HS-27A (cell line): ENCODE results near the gene POLR3GL.

Experiments used
- DNase-seq: peaks from one replicate; pipeline ENCODE4 v3.0.0-alpha.2; 2012; ENCODE audit warnings: low read depth, missing footprints

POLR3GL gene

DNA sequence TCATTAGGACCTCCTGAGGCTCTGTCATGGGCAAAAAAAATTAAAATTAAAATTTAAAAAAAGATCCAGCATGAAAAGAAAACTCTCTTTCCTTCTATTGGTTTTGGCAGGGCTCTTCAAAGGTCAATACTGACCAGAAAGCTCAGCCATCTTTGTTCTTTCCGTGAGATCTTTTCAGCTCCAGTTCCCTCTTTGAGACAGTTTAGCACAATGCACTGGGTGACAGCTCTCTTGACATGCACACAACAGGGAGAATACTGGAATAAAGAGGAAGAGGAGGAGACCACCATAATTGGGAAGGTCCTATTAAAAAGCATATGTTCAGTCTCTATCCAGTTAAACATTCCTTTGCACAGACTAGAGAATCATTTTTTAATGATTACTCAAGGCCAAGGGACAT is 13.0 kb upstream of the POLR3GL start:
- no peak for DNase-seq

DNA sequence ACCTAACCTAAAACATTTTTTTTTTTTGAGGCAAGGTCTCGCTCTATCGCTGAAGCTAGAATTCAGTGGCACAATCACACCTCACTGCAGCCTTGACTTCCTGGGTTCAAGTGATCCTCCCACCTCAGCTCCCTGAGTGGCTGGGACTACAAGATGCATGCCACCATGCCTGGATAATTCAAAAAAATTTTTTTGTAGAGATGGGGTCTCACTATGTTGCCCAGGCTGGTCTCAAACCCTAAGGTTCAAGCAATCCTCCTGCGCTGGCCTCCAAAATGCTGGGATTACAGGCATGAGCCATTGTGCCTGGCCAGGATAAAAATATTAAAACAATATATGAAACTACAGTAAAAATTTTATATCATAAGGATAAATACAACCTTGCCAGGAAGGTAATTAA is 11.6 kb upstream of the POLR3GL start:
- no peak for DNase-seq

DNA sequence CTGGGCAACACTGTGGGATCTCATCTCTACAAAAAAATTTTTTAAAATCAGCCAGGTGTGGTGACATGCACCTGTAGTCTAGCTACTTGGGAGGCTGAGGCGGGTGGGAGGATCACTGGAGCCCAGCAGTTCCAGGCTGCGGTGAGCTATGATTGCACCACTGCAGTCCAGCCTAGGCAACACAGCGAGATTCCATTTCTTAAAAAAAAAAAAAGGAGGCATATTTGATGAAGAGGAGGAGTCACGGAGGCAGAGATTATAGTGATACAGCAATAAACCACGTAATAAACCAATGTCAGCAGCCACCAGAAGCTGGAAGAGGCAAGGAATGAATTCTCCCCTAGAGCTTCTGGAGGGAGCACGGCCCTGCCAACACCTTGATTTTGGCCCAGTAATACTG is 10.6 kb upstream of the POLR3GL start:
- DNase-seq: no peak

DNA sequence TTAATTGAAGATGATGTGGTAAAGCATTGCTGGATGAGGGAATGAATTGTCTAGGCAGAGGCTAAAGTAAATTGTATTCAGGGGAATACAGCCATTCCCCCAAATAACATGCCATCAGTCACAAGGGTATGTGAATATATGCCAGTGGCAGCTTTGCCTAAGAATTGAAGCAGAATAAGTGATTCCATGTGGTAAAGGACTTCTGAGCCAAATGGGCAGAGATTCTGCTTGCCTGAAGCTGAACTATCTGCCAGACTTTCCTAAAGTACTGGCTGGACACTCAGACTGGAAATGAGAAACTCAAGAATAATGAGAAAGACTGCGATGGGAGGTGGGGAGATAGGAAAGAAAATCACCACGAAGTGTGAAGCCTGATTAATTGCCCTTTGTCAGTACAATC is 9.1 kb upstream of the POLR3GL start:
- DNase-seq: no peak

DNA sequence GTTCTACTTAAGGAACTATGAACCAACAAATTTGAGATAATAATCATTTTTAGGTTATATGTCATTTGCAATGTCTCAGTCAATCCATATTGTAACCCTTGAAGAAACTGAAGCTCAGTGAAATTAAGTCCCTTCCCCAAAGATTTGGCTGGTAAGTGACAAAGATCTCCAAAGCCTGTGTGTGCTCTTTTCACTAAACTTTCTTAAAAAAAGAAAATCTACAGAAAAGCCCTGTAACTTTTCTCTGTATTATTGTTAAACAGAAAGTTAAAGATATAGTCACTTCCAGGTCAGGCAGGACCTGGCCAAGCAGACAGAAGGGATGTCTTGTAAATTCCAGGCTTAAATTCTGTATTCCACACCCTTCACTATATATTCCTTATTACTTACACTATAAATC is 8.1 kb upstream of the POLR3GL start:
- no peak for DNase-seq

- DNase-seq: no peak
Observed at GRCh38 chr1:145956781-145957442, 7.6 kb upstream of the POLR3GL start.

- DNase-seq: peak; percentile 93
Observed at GRCh38 chr1:145957443-145958319, 6.8 kb upstream of the POLR3GL start, which contains the start of gene LIX1L. LIX1L (minus strand) TSS chr1:145958017; CDS start chr1:145957927, 90 bp downstream.

GRCh38 chr1:145958734-145959133 is 5.8 kb upstream of the POLR3GL start:
- DNase-seq: no peak

DNA sequence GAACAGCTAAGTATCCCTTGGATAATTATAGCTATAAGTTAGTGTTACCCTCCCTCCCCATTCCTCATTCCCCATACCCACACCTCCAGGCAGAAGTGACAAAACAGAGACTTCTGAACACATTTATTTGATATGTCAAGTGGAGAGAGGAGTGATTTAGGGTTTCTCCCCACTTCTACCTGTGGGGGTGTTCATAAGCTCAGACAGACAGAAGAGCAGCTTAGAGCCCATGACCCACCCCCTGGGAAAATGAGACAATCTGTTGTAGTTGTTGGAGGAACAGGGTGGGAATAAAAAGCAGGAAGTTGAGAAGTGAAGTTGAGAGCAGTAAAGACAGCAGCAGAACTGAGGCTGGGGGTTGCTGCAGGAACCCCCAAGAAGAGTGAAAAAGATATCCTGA is 5.2 kb upstream of the POLR3GL start:
- DNase-seq: no peak

DNA sequence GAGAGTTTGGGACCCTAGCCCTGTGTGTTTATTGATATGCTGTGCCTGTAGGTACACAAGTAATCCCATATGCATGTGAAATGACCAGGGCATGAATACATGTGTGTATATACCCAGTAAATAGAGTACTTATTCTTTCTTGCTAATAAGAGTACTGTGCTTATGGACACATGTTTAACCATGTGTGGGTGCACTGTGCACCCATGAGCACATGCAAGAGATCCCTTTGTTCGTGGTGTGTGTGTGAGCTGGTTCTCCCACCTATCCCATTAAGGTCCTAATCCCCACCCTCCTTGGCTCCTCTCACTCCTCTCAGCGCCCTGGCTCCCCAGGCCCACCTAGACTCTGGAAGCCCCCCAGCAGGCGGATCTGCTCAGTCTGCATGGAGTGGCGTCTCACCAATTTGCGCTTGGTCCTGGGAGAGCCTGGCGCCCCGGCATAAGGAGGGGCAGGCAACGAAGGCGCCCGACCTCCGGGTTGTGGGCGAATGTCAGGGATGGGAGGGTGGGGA is 4.5 kb upstream of the POLR3GL start:
- DNase-seq: no peak

GRCh38 chr1:145960468-145961108 is 3.9 kb upstream of the POLR3GL start:
- DNase-seq: no peak

DNA sequence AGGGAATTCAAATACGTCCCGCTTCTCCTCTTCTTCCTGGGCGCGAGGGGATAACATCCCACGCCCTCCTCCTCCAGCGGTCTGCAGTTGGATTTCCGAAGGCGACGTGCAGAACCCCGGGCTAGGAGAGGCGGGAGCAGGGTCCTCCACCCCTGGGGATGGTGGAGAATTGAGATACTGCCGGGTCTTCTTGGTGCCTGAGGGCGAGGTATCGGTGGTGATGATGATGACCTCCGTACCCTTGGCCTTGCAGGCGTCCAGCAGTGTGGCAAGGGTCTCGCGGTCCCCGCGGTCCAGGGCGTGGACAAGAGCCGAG is 3.4 kb upstream of the POLR3GL start:
- no peak for DNase-seq

- DNase-seq: no peak
Observed at GRCh38 chr1:145961425-145962156, 2.9 kb upstream of the POLR3GL start.

DNA sequence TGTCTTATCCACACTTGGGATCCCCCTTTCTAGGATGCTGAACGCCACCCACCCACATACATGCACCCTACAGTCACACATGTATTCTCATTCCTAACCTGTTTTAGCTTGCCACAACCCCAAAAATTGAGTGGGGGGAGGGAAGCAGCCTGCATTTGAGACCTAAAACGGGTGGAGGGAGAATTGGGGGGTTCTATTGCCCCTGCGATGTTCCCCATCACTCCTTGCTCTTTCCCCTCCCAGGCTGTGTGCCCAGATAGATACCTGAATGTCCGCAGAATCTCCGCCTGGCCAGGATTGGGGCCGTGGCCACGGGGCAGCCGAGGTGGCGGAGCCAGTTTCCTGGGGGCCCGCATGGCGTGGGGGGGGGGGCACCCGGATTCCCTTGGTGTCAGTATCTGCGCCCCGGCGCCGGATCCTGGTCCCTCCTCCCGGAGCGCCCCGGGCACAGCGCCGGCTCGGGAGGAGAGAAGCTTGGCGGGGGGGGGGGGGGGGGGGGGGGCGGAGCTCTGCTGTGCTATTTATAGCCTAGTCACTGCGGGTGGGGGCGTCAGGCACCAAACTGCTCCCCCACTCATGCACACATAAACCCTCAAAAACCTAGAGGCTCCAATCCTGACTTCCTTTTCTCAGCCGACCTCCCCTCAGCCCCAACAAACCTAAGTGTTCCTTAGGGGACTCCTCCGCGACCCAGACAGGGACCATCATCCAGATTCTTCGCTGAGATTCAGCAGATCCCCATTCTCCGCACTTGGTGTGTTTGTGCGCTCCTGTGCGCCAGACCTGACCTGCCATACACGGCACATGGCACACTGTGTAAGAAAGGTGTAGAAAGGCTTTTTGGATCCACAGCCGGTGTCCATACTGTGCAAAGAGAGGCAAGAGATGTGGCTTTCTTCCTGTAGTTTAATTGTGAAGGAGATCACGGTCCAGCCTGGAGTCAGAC is 2.1 kb upstream of the POLR3GL start:
- DNase-seq: no peak

- no peak for DNase-seq
Observed at GRCh38 chr1:145963265-145964019, 1.0 kb upstream of the POLR3GL start.

DNA sequence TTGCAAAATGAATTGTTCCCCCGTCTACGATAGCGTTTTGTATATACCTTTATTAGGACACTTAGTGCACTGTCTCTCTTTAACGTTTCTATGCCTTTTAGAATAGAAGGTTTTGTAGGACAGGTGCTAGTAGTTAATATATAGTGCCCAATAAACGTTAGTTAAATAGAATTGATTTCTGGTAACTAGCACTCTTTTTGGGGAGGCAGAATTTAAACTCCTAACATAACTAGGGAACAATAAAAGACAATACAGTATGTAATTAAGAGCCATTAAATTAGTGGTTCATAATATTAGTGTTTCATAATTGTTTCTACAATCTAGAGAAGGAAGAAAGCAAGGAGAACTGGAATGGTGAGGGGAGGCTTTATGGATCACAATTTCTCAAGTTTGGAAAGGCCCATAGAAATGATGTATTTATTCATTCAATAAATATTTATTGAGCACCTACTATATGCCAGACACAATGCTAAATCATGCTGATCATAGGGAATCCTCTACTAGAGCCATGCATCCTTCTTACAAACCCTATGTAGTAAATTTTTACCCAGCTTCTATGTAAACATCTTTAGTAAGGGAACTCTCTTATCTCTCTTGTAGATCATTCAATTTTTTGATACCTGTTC is 742 bp downstream of the POLR3GL start:
- no peak for DNase-seq

DNA sequence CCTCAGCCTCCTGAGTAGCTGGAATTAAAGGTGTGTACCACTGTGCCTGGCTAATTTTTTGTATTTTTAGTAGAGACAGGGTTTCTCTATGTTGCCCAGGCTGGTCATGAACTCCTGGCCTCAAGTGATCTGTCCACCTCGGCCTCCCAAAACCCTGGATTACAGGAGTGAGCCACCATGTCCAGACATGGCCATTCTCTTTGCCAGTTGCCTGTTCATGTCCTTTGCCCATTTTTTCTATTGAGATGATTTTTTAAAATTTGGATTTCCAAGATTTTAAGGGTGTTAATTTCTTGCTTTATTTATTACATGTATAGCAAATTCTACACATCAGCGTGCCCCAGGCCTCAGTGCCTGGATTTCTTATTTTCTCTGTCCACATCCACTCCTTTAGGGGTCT is 2.8 kb downstream of the POLR3GL start:
- no peak for DNase-seq

DNA sequence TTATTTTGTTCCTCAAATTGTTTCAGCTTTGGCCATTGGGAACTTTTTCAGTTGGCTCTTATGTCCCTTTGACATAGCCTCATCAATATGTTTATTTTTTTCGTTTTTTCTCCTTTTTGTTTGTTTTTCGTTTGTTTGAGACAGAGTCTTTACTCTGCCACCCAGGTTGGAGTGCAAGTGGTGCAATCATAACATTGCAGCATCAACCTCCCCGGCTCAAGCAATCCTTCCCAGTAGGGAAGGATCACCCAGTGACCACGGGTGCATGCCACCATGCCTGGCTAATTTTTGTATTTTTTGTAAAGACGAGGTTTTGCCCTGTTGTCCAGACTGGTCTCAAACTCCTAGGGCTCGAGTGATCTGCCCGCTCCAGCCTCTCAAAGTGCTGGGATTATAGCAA is 8.1 kb downstream of the POLR3GL start:
- no peak for DNase-seq

DNA sequence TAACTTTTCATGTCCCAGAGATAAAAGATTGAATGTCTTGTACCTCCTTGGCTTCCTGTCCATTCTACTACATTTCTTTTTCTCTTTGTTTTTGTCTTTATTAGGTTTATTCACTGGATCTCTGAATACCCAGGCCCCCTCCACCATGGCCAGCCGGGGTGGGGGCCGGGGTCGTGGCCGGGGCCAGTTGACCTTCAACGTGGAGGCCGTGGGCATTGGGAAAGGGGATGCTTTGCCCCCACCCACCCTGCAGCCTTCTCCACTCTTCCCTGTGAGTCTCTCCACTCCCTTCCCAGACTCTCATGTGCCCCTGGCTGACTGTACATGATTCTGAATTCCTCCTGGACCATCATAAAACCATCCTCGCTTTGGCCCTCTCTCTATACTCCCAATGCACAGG is 10.2 kb downstream of the POLR3GL start:
- DNase-seq: no peak

DNA sequence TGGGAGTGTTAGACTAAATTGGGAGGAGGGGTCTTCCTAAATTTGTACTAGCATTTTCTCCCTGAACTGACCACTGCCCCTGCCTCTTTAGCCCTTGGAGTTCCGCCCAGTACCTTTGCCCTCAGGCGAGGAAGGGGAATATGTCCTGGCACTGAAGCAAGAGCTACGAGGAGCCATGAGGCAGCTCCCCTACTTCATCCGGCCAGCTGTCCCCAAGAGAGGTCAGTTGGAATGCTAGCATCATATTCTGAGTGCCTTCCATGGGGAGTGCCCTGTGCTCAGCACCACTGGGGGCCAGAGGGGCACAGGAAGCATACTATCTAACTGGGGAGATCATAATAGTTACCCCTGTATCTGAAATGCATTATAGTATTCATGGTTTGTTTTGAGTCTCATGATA is 10.7 kb downstream of the POLR3GL start:
- no peak for DNase-seq
